Measurements from ENCODE around the gene ADARB2. TPM values are rescaled to one million over a fixed set of nuclear protein-coding genes. Genes with fewer than 3 reads are reported as not detected.
"Not testable (repeated sequence)": the region's sequence is repeated elsewhere in the genome, so short reads cannot be mapped to it uniquely, and the experiment has no call there.

Gene ADARB2
- total RNA-seq, 8 experiments from 2014 or later, result 0.13 to 2.6 (median 1.5) TPM

DNA sequence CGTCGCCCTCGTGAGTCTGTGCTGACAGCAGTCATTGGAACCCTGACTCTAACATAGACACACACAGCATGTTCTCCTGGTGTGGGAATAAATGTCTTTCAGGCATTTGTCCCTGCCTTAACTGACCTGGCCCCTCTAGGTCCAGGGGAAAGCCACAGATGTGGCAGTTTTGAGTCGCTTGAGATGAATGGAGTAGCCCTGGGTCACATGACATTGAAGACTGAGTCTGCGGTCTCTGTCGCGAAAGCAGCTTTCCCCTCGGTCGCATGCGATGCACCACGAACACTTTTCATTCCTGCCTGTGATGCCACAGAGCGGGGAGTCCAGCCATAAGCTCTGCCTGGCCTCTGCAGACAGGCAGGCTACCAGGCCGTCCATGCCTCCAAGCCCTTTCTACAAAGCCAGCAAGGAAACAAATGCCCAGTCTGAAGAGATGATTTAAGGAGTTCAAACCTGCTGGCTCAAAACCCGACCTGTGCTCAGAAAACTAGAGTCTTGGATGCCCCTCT is 508.8 kb downstream of the ADARB2 start:
- WGBS, 10 experiments, result 0 to 92% (median 58%) methylated on average over 1 to 10 of the region's 14 CpGs; no CpG with 5 or more reads in 1 of the 10 experiments
- ATAC-seq (replicated peaks in 6 of 8), result peak in 5 of 8 experiments; percentile 19 to 51 (median 40)

DNA sequence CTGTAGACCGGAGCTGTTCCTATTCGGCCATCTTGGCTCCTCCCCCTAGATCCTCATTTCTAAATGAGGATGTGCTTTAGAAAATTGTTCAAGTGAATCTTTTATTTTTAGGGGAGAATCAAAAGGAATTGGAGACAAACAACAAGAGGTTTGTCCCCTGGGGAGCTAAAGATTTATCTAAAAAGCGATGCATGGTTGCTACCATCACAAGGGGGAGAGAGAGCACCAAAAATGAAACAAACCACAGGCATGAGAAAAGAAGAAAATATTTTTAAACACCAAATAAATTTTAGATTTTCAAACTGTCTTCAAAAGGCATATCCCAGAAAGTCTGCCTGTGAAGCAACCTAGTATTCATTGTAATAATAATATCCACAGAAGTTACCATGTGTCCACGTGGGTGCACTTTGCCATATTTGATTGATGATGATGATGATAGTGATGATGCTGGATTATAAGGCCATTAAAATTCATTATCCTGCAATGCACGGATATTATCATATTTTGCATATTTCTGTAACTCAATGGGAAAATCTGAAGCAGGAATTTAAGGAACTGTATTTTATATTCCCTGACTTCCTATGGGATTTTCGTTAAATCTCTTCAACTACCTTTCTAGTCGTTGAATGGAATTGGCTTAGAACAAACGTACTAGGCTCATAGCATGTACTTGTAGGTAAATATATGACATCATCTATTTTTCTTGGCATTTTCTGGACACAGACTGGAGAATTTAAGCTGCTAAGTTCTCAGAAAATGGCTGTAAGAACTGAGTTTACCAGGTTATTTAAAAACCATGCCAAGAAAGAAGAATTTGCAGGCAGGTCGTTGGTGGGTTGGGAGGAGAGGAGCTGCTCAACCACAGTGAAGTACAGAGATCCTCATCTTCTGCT is 509.6 kb downstream of the ADARB2 start:
- in situ Hi-C loops (cut with MboI; ENCODE audit: low pct_unique_long_range_greater_than_20kb in 2 of 9, low sequenced_read_pairs in 9 of 9, unreplicated experiment in 9 of 9), result no loop called here
- ATAC-seq (replicated peaks in 6 of 8), result peak in 1 of 8 experiments; percentile 53
- no peak overlapping the region for H3K27ac ChIP-seq
- H3K4me1 ChIP-seq (replicated peaks in 1 of 2), result peaks cover 7 to 14% of the 10 kb centered on the region in 2 donors
- H3K4me3 ChIP-seq, result no peak overlapping the region
- WGBS, 10 experiments, result 4 to 100% (median 73%) methylated on average over 1 to 8 of the region's 9 CpGs

More for the DNA sequence above, 508.8 kb downstream of the ADARB2 start:
- Histone ChIP-seq H3K27ac (no peak overlapping the region), H3K4me1 (replicated peaks in 1 of 2) (peaks cover 7 to 14% of the 10 kb centered on the region in 2 donors), H3K4me3 (no peak overlapping the region)
- in situ Hi-C loops (cut with MboI; ENCODE audit: low pct_unique_long_range_greater_than_20kb in 2 of 9, low sequenced_read_pairs in 9 of 9, unreplicated experiment in 9 of 9), result no loop called here

- Histone ChIP-seq H3K4me3 (peak overlapping the region in 1 of 5 donors; percentile 20), H3K4me1 (replicated peaks in 1 of 2) (peaks cover 7 to 14% of the 10 kb centered on the region in 2 donors)
- in situ Hi-C loops (cut with MboI; ENCODE audit: low pct_unique_long_range_greater_than_20kb in 2 of 9, low sequenced_read_pairs in 9 of 9, unreplicated experiment in 9 of 9); ATAC-seq (replicated peaks in 6 of 8); H3K27ac ChIP-seq: not testable (repeated sequence)
- WGBS, 10 experiments, result 20 to 40% methylated on average over 1 of the region's 8 CpGs; no CpG with 5 or more reads in 8 of the 10 experiments
These were observed 510.4 kb downstream of the ADARB2 start for GRCh38 chr10:1226907-1227306.

- WGBS, 10 experiments, result 0 to 13% (median 0%) methylated on average over 1 of the region's 1 CpG; no CpG with 5 or more reads in 3 of the 10 experiments
- H3K4me3 ChIP-seq; H3K27ac ChIP-seq; in situ Hi-C loops (cut with MboI; ENCODE audit: low pct_unique_long_range_greater_than_20kb in 2 of 9, low sequenced_read_pairs in 9 of 9, unreplicated experiment in 9 of 9); H3K4me1 ChIP-seq (replicated peaks in 1 of 2); ATAC-seq (replicated peaks in 6 of 8): not testable (repeated sequence)
These were observed 517.5 kb downstream of the ADARB2 start for GRCh38 chr10:1219874-1220273.

GRCh38 chr10:1217661-1218060 is 519.7 kb downstream of the ADARB2 start:
- no peak for ATAC-seq (replicated peaks in 6 of 8)
- in situ Hi-C loops (cut with MboI; ENCODE audit: low pct_unique_long_range_greater_than_20kb in 2 of 9, low sequenced_read_pairs in 9 of 9, unreplicated experiment in 9 of 9), result no loop called here
- 30 to 100% (median 63%) methylated on average over 1 to 8 of the region's 9 CpGs; no CpG with 5 or more reads in 6 of the 10 experiments for WGBS, 10 experiments
- Histone ChIP-seq H3K4me3 (no peak overlapping the region), H3K27ac (no peak overlapping the region), H3K4me1 (replicated peaks in 1 of 2) (no peaks in the 10 kb centered on the region)

DNA sequence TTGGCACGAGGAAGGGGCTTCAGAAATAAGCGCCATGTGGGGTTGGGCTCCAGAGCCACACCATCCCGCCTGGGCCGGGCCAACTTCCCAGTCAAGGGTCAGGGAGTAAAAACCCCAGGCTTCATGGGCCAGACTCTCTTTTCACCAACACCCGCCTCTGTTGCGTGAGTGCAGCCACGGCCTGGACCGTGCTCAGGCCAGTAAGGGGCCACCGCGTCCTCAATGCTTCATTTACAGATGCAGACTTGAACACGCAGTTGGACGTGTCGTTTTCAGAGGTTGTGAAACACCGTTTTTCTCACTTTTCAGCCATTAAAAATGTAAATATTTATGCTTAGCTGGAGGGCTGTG is 520.1 kb downstream of the ADARB2 start:
- no peak overlapping the region for H3K27ac ChIP-seq
- no peak overlapping the region for H3K4me3 ChIP-seq
- WGBS, 10 experiments, result 60 to 89% (median 73%) methylated on average over 1 to 9 of the region's 14 CpGs; no CpG with 5 or more reads in 6 of the 10 experiments
- in situ Hi-C loops (cut with MboI; ENCODE audit: low pct_unique_long_range_greater_than_20kb in 2 of 9, low sequenced_read_pairs in 9 of 9, unreplicated experiment in 9 of 9), result no loop called here
- H3K4me1 ChIP-seq (replicated peaks in 1 of 2), result peaks cover 0 to 2% of the 10 kb centered on the region in 2 donors
- ATAC-seq (replicated peaks in 6 of 8), result no peak

- in situ Hi-C loops (cut with MboI; ENCODE audit: low pct_unique_long_range_greater_than_20kb in 2 of 9, low sequenced_read_pairs in 9 of 9, unreplicated experiment in 9 of 9), result no loop called here
- no peak overlapping the region for H3K27ac ChIP-seq
- 8 to 91% (median 80%) methylated on average over 1 to 15 of the region's 31 CpGs; no CpG with 5 or more reads in 5 of the 10 experiments for WGBS, 10 experiments
- ATAC-seq (replicated peaks in 6 of 8), result no peak
- no peak overlapping the region for H3K4me3 ChIP-seq
- peaks cover 0 to 2% of the 10 kb centered on the region in 2 donors for H3K4me1 ChIP-seq (replicated peaks in 1 of 2)
These were observed 520.6 kb downstream of the ADARB2 start for GRCh38 chr10:1216574-1217236.

DNA sequence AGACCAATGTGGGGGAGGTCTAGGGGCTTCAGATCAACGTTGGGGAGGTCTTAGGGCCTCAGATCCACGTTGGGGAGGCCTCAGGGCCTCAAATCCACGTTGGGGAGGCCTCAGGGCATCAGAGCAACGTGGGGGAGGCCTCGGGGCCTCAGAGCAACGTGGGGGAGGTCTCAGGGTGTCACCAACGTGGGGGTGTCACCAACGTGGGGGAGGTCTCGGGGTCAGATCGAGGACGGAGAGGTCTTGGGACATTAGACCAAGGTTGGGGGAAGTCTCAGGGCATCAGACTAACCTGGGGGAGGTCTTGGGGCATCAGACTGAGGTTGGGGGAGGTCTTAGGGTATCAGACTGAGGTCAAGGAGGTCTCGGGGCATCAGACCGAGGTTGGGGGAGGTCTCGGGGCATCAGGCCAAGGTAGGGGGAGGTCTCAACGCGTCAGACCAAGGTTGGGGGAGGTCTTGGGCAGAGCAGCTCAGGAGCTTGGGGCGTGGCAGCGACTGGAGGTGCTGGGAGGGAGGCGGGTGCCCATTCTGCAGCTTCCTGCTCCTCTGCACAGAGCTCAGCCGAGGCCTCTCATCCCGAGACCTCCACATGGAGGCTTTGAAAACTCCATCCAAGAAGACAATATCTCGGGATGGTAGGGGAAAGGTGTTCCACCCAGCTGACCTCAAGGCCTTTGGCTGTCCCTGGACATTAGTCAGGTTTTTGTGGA is 521.3 kb downstream of the ADARB2 start:
- H3K4me1 ChIP-seq (replicated peaks in 1 of 2), result peaks cover 0 to 2% of the 10 kb centered on the region in 2 donors
- 28 to 67% methylated on average over 1 to 4 of the region's 22 CpGs; no CpG with 5 or more reads in 8 of the 10 experiments for WGBS, 10 experiments

GRCh38 chr10:1214882-1215540 is 522.3 kb downstream of the ADARB2 start:
- ATAC-seq (replicated peaks in 6 of 8), result no peak
- in situ Hi-C loops (cut with MboI; ENCODE audit: low pct_unique_long_range_greater_than_20kb in 2 of 9, low sequenced_read_pairs in 9 of 9, unreplicated experiment in 9 of 9), result no loop called here
- whole genome bisulfite sequencing, 10 experiments, result 58 to 100% (median 100%) methylated on average over 1 to 2 of the region's 16 CpGs; no CpG with 5 or more reads in 7 of the 10 experiments
- Histone ChIP-seq H3K4me1 (replicated peaks in 1 of 2) (peaks cover 0 to 2% of the 10 kb centered on the region in 2 donors), H3K4me3 (no peak overlapping the region), H3K27ac (no peak overlapping the region)

More for the DNA sequence above, 521.3 kb downstream of the ADARB2 start:
- no peak for ATAC-seq (replicated peaks in 6 of 8)
- no peak overlapping the region for H3K4me3 ChIP-seq
- in situ Hi-C loops (cut with MboI; ENCODE audit: low pct_unique_long_range_greater_than_20kb in 2 of 9, low sequenced_read_pairs in 9 of 9, unreplicated experiment in 9 of 9), result no loop called here
- no peak overlapping the region for H3K27ac ChIP-seq

DNA sequence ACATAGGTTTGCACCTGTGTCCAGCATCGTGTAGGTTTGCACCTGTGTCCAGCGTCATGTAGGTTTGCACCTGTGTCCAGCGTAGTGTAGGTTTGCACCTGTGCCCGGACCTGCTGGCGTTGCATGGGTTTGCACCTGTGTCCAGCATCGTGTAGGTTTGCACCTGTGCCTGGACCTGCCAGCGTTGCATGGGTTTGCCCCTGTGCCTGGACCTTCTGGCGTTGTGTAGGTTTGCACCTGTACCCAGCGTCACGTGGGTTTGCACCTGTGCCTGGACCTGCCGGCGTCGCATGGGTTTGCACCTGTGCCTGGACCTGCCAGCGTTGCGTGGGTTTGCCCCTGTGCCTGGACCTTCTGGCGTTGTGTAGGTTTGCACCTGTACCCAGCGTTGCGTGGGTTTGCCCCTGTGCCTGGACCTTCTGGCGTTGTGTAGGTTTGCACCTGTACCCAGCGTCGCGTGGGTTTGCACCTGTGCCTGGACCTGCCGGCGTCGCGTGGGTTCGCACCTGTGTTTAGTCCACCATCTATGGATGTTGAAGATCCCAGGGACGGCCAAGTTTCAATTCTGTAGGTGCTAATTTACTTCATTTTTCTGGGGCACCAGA is 523.2 kb downstream of the ADARB2 start:
- Histone ChIP-seq H3K4me1 (replicated peaks in 1 of 2) (peaks cover 0 to 2% of the 10 kb centered on the region in 2 donors), H3K27ac (no peak overlapping the region), H3K4me3 (no peak overlapping the region)
- WGBS, 10 experiments, result 67 to 100% (median 91%) methylated on average over 1 to 15 of the region's 28 CpGs; no CpG with 5 or more reads in 3 of the 10 experiments
- no peak for ATAC-seq (replicated peaks in 6 of 8)
- in situ Hi-C loops (cut with MboI; ENCODE audit: low pct_unique_long_range_greater_than_20kb in 2 of 9, low sequenced_read_pairs in 9 of 9, unreplicated experiment in 9 of 9), result no loop called here

GRCh38 chr10:1213252-1214070 is 523.9 kb downstream of the ADARB2 start:
- H3K4me3 ChIP-seq, result no peak overlapping the region
- 8 to 87% (median 60%) methylated on average over 1 to 14 of the region's 21 CpGs; no CpG with 5 or more reads in 2 of the 10 experiments for WGBS, 10 experiments
- in situ Hi-C loops (cut with MboI; ENCODE audit: low pct_unique_long_range_greater_than_20kb in 2 of 9, low sequenced_read_pairs in 9 of 9, unreplicated experiment in 9 of 9), result no loop called here
- ATAC-seq (replicated peaks in 6 of 8), result no peak
- no peak overlapping the region for H3K27ac ChIP-seq
- peaks cover 0 to 2% of the 10 kb centered on the region in 2 donors for H3K4me1 ChIP-seq (replicated peaks in 1 of 2)
